ENCODE results near the gene WNT11.

Gene WNT11

GRCh38 chr11:76206327-76207081, at the start of gene WNT11:
Gene WNT11, minus strand, starts transcription at chr11:76206502. Its CDS starts 95 bp downstream, at chr11:76206407.
- no peak for FAIRE-seq
- DNase-seq (ENCODE audit: insufficient read length, low spot score): peak; percentile 48

GRCh38 chr11:76253416-76253815, 47.1 kb upstream of the WNT11 start:
- FAIRE-seq: no peak
- DNase-seq (ENCODE audit: insufficient read length, low spot score): no peak

GRCh38 chr11:76252631-76253070, 46.3 kb upstream of the WNT11 start:
- no peak for FAIRE-seq

GRCh38 chr11:76251576-76251975, 45.3 kb upstream of the WNT11 start:
- DNase-seq (ENCODE audit: insufficient read length, low spot score) (no peak), FAIRE-seq (no peak)

More at GRCh38 chr11:76252631-76253070, 46.3 kb upstream of the WNT11 start:
- no peak for DNase-seq (ENCODE audit: insufficient read length, low spot score)

GRCh38 chr11:76251226-76251575, 44.9 kb upstream of the WNT11 start:
- FAIRE-seq: no peak
- DNase-seq (ENCODE audit: insufficient read length, low spot score): no peak

GRCh38 chr11:76250520-76251225, 44.4 kb upstream of the WNT11 start:
- FAIRE-seq (no peak), DNase-seq (ENCODE audit: insufficient read length, low spot score) (no peak)

GRCh38 chr11:76249195-76249741, 43.0 kb upstream of the WNT11 start:
- FAIRE-seq (peak; percentile 33), DNase-seq (ENCODE audit: insufficient read length, low spot score) (no peak)

- no peak for DNase-seq (ENCODE audit: insufficient read length, low spot score)
- no peak for FAIRE-seq
These were observed 41.9 kb upstream of the WNT11 start for GRCh38 chr11:76248210-76248609.

- DNase-seq (ENCODE audit: insufficient read length, low spot score) (no peak), FAIRE-seq (no peak)
These were observed 40.8 kb upstream of the WNT11 start for GRCh38 chr11:76247091-76247490.

GRCh38 chr11:76246271-76246933, 40.1 kb upstream of the WNT11 start:
- DNase-seq (ENCODE audit: insufficient read length, low spot score) (no peak), FAIRE-seq (no peak)

- FAIRE-seq (no peak), DNase-seq (ENCODE audit: insufficient read length, low spot score) (no peak)
These were observed 39.4 kb upstream of the WNT11 start for GRCh38 chr11:76245720-76246119.

GRCh38 chr11:76244316-76244851, 38.1 kb upstream of the WNT11 start:
- FAIRE-seq: no peak
- DNase-seq (ENCODE audit: insufficient read length, low spot score): no peak

- no peak for FAIRE-seq
- no peak for DNase-seq (ENCODE audit: insufficient read length, low spot score)
These were observed 37.6 kb upstream of the WNT11 start for GRCh38 chr11:76243957-76244285.

- FAIRE-seq (peak; percentile 9), DNase-seq (ENCODE audit: insufficient read length, low spot score) (no peak)
These were observed 37.1 kb upstream of the WNT11 start for GRCh38 chr11:76243193-76243956.

GRCh38 chr11:76242004-76242779, 35.9 kb upstream of the WNT11 start:
- no peak for DNase-seq (ENCODE audit: insufficient read length, low spot score)
- no peak for FAIRE-seq

GRCh38 chr11:76241243-76242000, 35.1 kb upstream of the WNT11 start:
- no peak for FAIRE-seq

GRCh38 chr11:76240666-76241065, 34.4 kb upstream of the WNT11 start:
- FAIRE-seq: no peak
- DNase-seq (ENCODE audit: insufficient read length, low spot score): no peak

More at GRCh38 chr11:76241243-76242000, 35.1 kb upstream of the WNT11 start:
- DNase-seq (ENCODE audit: insufficient read length, low spot score): no peak

- no peak for DNase-seq (ENCODE audit: insufficient read length, low spot score)
- no peak for FAIRE-seq
These were observed 33.8 kb upstream of the WNT11 start for GRCh38 chr11:76240161-76240540.

All from HTR-8/SVneo (cell line).